SKM-1 (cell line): Measurements from ENCODE around the gene BCL2L11.

Source experiments
- DNase-seq: peaks from one replicate; lab custom pipeline; 2025; ENCODE audit not compliant: unreplicated experiment; lab: John Stamatoyannopoulos, UW

Gene BCL2L11

DNA sequence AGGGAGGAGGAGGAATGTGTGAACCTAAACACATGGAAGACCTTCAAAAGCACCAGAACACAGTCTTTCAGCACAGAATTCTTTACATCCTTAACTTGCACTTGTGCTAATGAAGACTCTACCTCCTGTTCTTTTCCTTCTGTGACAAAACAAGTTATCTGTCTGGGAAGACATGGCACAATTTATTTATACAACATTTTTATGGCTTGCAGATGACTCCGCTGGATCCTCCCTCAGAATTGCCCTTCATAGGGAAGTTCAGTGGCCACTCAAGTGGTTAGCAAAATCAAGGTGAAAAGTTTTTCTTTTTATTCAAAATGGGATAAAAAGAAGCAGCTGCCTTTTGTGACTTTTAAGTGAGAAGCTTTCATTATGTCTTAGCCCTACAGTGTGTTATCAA, 21.4 kb downstream of the BCL2L11 start:
- no peak for DNase-seq

DNA sequence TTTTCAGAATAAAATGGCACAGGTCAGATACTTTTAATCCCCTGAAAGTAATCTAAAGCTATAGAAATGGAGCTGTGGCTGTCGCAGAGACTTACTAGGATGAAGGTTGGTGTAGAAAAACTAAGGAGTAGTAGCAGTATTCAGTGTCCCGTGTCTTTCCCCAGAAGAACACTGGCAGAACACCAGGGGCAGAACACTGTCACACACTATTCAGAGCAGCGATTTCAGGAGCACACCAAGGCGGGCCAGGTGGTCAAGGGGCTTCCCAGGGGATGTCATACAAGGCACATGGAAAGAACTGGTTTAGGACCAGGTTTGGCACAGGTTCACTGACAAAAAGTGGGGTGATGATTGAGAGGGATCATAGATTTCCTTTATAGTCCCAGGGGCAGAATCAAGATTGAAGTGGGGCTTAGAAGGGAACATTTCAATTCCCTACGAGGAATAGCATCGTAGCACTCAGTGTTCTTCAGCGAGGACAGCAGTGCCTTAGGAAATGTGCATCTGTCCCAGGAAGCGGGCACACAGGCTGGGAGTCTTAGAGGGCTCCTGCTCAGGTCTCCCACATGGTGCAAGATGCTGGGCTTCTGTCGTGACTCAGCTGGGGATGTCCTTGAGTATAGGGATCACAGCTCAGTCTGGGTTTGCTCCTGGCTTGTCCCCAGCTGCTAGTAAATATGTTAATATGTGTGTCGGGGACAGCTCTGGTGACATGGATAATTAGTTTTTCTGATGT, 22.6 kb downstream of the BCL2L11 start:
- no peak for DNase-seq

DNA sequence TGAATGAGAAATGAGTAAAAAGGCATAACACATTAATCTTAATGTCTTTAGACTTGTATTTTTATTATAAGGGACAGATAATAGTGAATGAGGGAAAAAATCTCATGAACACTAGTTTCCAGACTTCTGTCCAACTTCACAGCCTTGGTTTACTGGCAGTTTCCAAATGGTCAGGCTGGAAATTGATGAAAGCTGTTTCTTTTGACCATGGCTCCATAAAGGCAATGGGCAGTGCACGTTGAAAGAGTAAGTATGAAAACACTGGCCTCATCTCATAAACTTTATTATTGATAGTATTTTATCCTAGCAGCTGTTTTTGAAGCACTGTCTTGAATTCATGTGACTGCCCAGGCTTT, 23.1 kb downstream of the BCL2L11 start:
- DNase-seq, result no peak

GRCh38 chr2:111145103-111145760, 24.5 kb downstream of the BCL2L11 start:
- no peak for DNase-seq

GRCh38 chr2:111145951-111146350, 25.2 kb downstream of the BCL2L11 start:
- DNase-seq, result no peak

DNA sequence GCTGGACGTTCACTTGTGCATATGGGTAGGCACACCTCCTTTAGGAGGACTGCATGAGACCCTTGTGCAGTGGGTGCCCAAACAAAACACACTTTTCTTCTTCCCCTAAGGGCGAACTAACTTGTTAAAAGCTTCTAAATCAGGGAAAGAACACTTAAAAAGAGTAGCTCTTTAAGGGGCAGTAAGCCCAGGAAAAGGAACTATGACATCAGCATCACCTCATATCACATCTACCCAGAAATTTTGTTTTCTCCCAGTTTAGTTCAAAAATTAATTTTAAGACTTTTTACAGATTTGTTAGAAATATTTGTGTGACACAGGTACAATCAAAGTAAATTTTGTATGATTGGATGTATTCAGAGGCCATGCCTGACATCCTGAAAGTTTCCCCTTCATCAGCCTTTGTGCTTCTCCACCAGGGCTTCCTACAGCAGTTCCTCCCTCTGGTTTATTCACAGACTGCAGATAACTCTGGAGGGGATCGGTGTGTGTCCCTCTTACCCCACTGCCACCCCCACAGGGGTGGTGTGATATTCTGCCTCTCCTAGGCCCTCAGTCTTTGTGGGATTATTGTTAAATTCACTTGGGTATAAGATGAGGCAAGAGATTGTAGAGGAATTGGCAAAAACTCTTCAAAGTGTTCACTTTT, 27.6 kb downstream of the BCL2L11 start:
- no peak for DNase-seq

GRCh38 chr2:111148925-111149324, 28.2 kb downstream of the BCL2L11 start:
- no peak for DNase-seq

DNA sequence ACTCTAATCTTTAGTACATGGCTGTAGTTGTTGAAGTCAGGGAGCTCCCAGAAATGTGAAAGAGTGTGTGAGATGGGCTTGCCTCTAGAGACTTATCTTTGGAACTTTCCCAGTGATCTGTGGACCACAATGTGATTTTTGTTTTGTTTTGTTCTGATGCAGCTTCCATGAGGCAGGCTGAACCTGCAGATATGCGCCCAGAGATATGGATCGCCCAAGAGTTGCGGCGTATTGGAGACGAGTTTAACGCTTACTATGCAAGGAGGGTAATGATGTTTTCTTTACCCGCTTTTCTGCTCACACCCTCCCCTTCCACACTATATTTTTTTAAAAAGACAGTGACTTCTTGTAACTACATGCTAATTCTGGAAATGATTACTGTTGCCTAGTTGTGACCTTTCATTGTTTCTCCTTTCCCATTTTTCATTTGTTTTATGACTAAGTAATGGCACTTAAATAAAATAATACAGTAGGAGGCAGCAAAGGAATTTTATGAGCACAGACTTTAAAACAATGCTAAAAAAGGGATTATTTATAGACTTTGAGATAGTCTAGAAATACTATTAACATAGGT, 29.3 kb downstream of the BCL2L11 start:
- no peak for DNase-seq

- no peak for DNase-seq
Measured at GRCh38 chr2:111154758-111155157, 34.0 kb downstream of the BCL2L11 start.

DNA sequence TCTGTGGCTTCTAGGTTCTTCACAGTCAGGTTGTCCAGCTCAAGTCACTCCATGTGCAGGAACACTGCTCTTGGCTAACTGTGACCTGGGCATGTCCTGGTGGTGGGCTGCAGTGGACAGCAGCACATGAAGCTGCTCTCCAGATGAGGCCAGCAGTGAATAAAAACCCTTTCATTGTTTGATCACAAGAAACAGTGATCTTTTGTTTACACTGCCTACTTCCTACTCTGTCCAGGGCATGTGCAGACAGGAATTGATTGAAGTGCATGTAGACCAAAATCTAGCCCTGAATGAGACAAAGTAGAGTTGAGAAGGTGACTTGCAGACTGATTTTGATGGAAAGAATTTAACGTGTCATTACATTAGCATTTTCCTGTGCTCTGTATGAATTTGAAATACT, 34.9 kb downstream of the BCL2L11 start:
- DNase-seq, result no peak

- no peak for DNase-seq
Measured at GRCh38 chr2:111156529-111156928, 35.8 kb downstream of the BCL2L11 start.

GRCh38 chr2:111157071-111157661, 36.5 kb downstream of the BCL2L11 start:
- no peak for DNase-seq

DNA sequence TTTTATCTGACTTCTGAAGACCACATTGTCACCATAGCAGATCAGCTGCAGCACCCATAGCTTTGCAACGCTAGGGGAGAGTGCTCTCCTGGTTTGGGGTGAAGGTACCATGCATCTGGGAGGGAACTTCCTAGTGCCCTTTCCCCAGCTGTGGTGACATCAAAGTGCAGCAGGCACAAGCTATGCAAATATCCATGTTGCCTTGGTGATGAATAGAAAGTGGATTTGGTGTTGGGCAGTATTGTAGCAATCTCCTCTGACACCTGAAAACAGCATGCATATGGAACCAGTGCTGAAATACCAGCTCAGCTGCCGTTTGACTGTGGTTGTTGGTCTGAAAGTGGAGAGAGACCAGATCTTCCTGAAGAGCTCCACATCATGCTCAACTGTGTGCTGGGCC, 37.1 kb downstream of the BCL2L11 start:
- DNase-seq, result no peak

GRCh38 chr2:111159641-111160040, 38.9 kb downstream of the BCL2L11 start:
- DNase-seq, result no peak

- DNase-seq, result no peak
Measured at GRCh38 chr2:111160758-111161157, 40.0 kb downstream of the BCL2L11 start.

- DNase-seq, result no peak
Measured at GRCh38 chr2:111161971-111162370, 41.3 kb downstream of the BCL2L11 start.

- no peak for DNase-seq
Measured at GRCh38 chr2:111162718-111163331, 42.1 kb downstream of the BCL2L11 start.

- DNase-seq, result no peak
Measured at GRCh38 chr2:111164078-111164477, 43.4 kb downstream of the BCL2L11 start.

- DNase-seq, result no peak
Measured at GRCh38 chr2:111165084-111165483, 44.4 kb downstream of the BCL2L11 start.

DNA sequence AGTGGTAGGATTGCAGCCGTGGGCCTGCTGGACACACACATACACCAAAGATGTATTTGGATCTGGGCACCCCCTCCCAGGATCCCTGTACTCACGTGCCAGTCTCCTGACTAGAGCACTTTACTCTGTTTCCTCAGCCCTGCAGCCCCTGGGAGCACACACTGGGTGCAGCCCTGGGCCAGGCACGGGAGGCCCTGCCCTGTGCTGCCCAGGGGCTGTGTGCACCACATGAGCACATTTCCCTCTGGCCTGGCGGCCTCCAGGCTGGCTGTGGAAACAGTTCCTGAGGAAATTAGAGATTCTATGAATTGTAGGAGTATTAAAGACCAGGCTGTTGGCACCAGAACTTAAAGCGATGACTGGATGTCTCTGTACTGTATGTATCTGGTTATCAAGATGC, 45.4 kb downstream of the BCL2L11 start:
- DNase-seq, result no peak
